GM23338 (cell line): Measurements from ENCODE around the gene PTP4A2. TPM values are rescaled to one million over a fixed set of nuclear protein-coding genes. Genes with fewer than 3 reads are reported as not detected.

ENCODE experiments used
- ATAC-seq: fragments of 200-7000 bp; cut with Tn5 transposase; 3 replicates; pipeline ENCODE4 v1.9.1; 2020
- DNase-seq: peaks from one replicate; pipeline ENCODE4 v3.0.0-alpha.2; 2015; ENCODE audit warnings: low spot score
- H2AFZ ChIP-seq: fragments of 200-600 bp; sonication (generic); 2 replicates; pipeline ENCODE4 v1.8.0; 2016; ENCODE audit warnings: antibody characterized with exemption, mild to moderate bottlenecking, moderate library complexity
- H3F3A ChIP-seq: fragments of 200-600 bp; sonication (generic); replicated peaks from 2 replicates; pipeline ENCODE4 v1.8.0; 2017; ENCODE audit warnings: antibody characterized with exemption, mixed run types, low read depth
- H3K27ac ChIP-seq: fragments of 200-600 bp; sonication (generic); 2 replicates; pipeline ENCODE4 v1.6.1; 2016; ENCODE audit warnings: low read depth
- H3K27me3 ChIP-seq: fragments of 200-600 bp; sonication (generic); 2 replicates; pipeline ENCODE4 v1.8.0; 2016; ENCODE audit warnings: mild to moderate bottlenecking, mixed run types, moderate library complexity; ENCODE audit not compliant: insufficient read depth
- H3K36me3 ChIP-seq: fragments of 200-600 bp; sonication (generic); 2 replicates; pipeline ENCODE4 v1.8.0; 2016; ENCODE audit warnings: mild to moderate bottlenecking; ENCODE audit not compliant: insufficient read depth
- H3K4me1 ChIP-seq: fragments of 200-600 bp; sonication (generic); 2 replicates; pipeline ENCODE4 v1.8.0; 2016; ENCODE audit warnings: mild to moderate bottlenecking, moderate library complexity; ENCODE audit not compliant: insufficient read depth
- H3K4me2 ChIP-seq: fragments of 200-600 bp; sonication (generic); 2 replicates; pipeline ENCODE4 v1.7.1; 2017; ENCODE audit warnings: mixed run types
- H3K4me3 ChIP-seq: fragments of 200-600 bp; sonication (generic); 2 replicates; pipeline ENCODE4 v1.6.1; 2016; ENCODE audit warnings: mixed run types
- H3K79me2 ChIP-seq: fragments of 200-600 bp; sonication (generic); replicated peaks from 2 replicates; pipeline ENCODE4 v1.8.0; 2017; ENCODE audit warnings: mild to moderate bottlenecking; ENCODE audit not compliant: insufficient read depth
- H3K9me2 ChIP-seq: fragments of 200-600 bp; sonication (generic); 2 replicates; pipeline ENCODE4 v1.8.0; 2017; ENCODE audit not compliant: insufficient read depth
- H4K20me1 ChIP-seq: fragments of 200-600 bp; sonication (generic); replicated peaks from 2 replicates; pipeline ENCODE4 v1.8.0; 2017; ENCODE audit warnings: mild to moderate bottlenecking; ENCODE audit not compliant: insufficient read depth
- H3K27ac Mint-ChIP-seq: 2 replicates; pipeline ENCODE4 v1.8.0; 2020; ENCODE audit warnings: inconsistent platforms, mild to moderate bottlenecking, moderate library complexity, mixed read lengths
- H3K27me3 Mint-ChIP-seq: 3 replicates; pipeline ENCODE4 v1.8.0; 2022; ENCODE audit warnings: low read depth, mild to moderate bottlenecking, moderate library complexity, mixed read lengths, inconsistent platforms; ENCODE audit not compliant: insufficient read depth, poor library complexity
- H3K36me3 Mint-ChIP-seq: 3 replicates; pipeline ENCODE4 v1.8.0; 2021; ENCODE audit warnings: low read depth, mild to moderate bottlenecking, inconsistent platforms, moderate library complexity, mixed read lengths
- H3K4me1 Mint-ChIP-seq: 3 replicates; pipeline ENCODE4 v1.8.0; 2020; ENCODE audit warnings: mild to moderate bottlenecking, inconsistent platforms, mixed read lengths
- H3K4me3 Mint-ChIP-seq: 3 replicates; pipeline ENCODE4 v1.8.0; 2021; ENCODE audit warnings: moderate library complexity, mild to moderate bottlenecking, inconsistent platforms, mixed read lengths
- H3K9me3 Mint-ChIP-seq: 3 replicates; pipeline ENCODE4 v1.8.0; 2020; ENCODE audit warnings: moderate library complexity, mild to moderate bottlenecking, inconsistent platforms, mixed read lengths
- CREB1 ChIP-seq: fragments of 250-450 bp; sonication (Bioruptor Pico); IDR thresholded peaks from 2 replicates; pipeline ENCODE4 v1.5.0; 2020; ENCODE audit warnings: low read depth, mild to moderate bottlenecking, moderate library complexity
- ETS1 ChIP-seq: IDR thresholded peaks from 2 replicates; pipeline ENCODE4 v1.6.1; 2016; ENCODE audit warnings: antibody characterized with exemption
- EZH2 ChIP-seq: fragments of 200-600 bp; sonication (generic); IDR thresholded peaks from one replicate; pipeline ENCODE4 v1.8.0; 2017; ENCODE audit warnings: antibody characterized with exemption, mild to moderate bottlenecking, low read depth; ENCODE audit not compliant: unreplicated experiment
- EZH2phosphoT487 ChIP-seq: fragments of 200-600 bp; sonication (generic); IDR thresholded peaks from one replicate; pipeline ENCODE4 v1.8.1; 2018; ENCODE audit warnings: antibody characterized with exemption; ENCODE audit not compliant: unreplicated experiment
- JUNB ChIP-seq: IDR thresholded peaks from one replicate; pipeline ENCODE4 v1.6.1; 2016; ENCODE audit warnings: antibody characterized with exemption; ENCODE audit not compliant: unreplicated experiment
- NANOG ChIP-seq: IDR thresholded peaks from 2 replicates; pipeline ENCODE4 v1.6.1; 2016; ENCODE audit warnings: antibody characterized with exemption, borderline replicate concordance
- POLR2AphosphoS5 ChIP-seq: IDR thresholded peaks from 2 replicates; pipeline ENCODE4 v1.6.1; 2016; ENCODE audit warnings: antibody characterized with exemption, low read depth
- STAT1 ChIP-seq: IDR thresholded peaks from one replicate; pipeline ENCODE4 v1.6.1; 2016; ENCODE audit warnings: antibody characterized with exemption; ENCODE audit not compliant: unreplicated experiment
- ZNF114 ChIP-seq: fragments of 250-450 bp; sonication (Bioruptor Pico); IDR thresholded peaks from 2 replicates; pipeline ENCODE4 v1.5.0; 2020; ENCODE audit warnings: mild to moderate bottlenecking, moderate library complexity
- polyA plus RNA-seq: library from polyadenylated mRNA; unstranded; fragments of >200 nt; fragmentation: Nextera tagmentation; extraction: Ambion mirVana; gene quantifications from 2 replicates; pipeline ENCODE4 v1.2.1, GENCODE V29; 2016
- total RNA-seq: library from RNA; depleted of rRNA; stranded (reverse); fragments of >200 nt; shearing (Covaris generic); gene quantifications from 2 replicates; pipeline ENCODE4 v1.2.3, GENCODE V29; 2014
- TF ChIP-seq, protein P1 (sequence below), 2 experiments: fragments of 200-600 bp in 1 of 2; sonication (generic) in 1 of 2; conservative IDR thresholded peaks; 2 replicates each; pipeline versions ENCODE4 v1.5.1 to v1.6.1; 2016 to 2017; ENCODE audit warnings: antibody characterized with exemption in 2 of 2, low read depth in 2 of 2, mild to moderate bottlenecking in 2 of 2, moderate library complexity in 1 of 2

PTP4A2 gene
- total and polyA plus RNA-seq, 2 experiments from 2014 or later = 153 to 260 TPM

DNA sequence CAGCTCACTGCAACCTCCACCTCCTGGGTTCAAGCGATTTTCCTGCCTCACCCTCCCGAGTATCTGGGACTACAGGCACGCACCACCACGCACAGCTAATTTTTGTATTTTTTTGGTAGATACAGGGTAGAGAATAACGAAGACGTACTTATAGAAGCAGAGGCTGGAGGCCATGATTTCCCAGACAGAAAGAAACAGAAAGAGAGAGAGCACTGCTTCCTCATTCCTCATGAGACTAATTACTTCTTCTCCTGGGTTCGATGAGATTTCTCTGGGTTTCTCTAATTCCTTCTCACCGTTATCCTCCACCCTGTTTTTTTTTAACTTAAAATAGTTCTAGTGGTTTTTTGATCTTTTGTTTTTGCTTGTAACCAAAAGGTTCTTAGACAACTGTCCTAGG is 23.4 kb upstream of the PTP4A2 start:
- Mint-ChIP-seq H3K36me3 (no peaks in the 10 kb centered on the region), H3K27me3 (peaks cover 2% of the 10 kb centered on the region), H3K4me3 (no peak overlapping the region), H3K27ac (no peak overlapping the region), H3K9me3 (no peaks in the 10 kb centered on the region), H3K4me1 (peaks cover 5% of the 10 kb centered on the region)
- H2AFZ ChIP-seq = no peak overlapping the region; the same call in 1 of the 2 replicates
- H3K9me2 ChIP-seq = no peaks in the 10 kb centered on the region
- no peaks in the 10 kb centered on the region for H3K27me3 ChIP-seq
- no peak overlapping the region for H3K4me3 ChIP-seq
- no peaks in the 10 kb centered on the region for H3K36me3 ChIP-seq
- H4K20me1 ChIP-seq = no peaks in the 10 kb centered on the region
- ATAC-seq (no peak), DNase-seq (no peak)
- no peaks in the 10 kb centered on the region for H3K79me2 ChIP-seq
- no peak overlapping the region for H3K27ac ChIP-seq
- no peaks in the 10 kb centered on the region for H3K4me1 ChIP-seq
- H3K4me2 ChIP-seq = no peak overlapping the region
- H3F3A ChIP-seq = no peaks in the 10 kb centered on the region
- TF ChIP-seq, protein P1, sequence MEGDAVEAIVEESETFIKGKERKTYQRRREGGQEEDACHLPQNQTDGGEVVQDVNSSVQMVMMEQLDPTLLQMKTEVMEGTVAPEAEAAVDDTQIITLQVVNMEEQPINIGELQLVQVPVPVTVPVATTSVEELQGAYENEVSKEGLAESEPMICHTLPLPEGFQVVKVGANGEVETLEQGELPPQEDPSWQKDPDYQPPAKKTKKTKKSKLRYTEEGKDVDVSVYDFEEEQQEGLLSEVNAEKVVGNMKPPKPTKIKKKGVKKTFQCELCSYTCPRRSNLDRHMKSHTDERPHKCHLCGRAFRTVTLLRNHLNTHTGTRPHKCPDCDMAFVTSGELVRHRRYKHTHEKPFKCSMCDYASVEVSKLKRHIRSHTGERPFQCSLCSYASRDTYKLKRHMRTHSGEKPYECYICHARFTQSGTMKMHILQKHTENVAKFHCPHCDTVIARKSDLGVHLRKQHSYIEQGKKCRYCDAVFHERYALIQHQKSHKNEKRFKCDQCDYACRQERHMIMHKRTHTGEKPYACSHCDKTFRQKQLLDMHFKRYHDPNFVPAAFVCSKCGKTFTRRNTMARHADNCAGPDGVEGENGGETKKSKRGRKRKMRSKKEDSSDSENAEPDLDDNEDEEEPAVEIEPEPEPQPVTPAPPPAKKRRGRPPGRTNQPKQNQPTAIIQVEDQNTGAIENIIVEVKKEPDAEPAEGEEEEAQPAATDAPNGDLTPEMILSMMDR (conservative IDR thresholded peaks at IDR 0.05; ENCODE audit: low read depth in 2 of 2) = no peak
- TF ChIP-seq STAT1 = no peak
- no peak for TF ChIP-seq EZH2
- no peak for TF ChIP-seq ETS1
- no peak for TF ChIP-seq EZH2phosphoT487

DNA sequence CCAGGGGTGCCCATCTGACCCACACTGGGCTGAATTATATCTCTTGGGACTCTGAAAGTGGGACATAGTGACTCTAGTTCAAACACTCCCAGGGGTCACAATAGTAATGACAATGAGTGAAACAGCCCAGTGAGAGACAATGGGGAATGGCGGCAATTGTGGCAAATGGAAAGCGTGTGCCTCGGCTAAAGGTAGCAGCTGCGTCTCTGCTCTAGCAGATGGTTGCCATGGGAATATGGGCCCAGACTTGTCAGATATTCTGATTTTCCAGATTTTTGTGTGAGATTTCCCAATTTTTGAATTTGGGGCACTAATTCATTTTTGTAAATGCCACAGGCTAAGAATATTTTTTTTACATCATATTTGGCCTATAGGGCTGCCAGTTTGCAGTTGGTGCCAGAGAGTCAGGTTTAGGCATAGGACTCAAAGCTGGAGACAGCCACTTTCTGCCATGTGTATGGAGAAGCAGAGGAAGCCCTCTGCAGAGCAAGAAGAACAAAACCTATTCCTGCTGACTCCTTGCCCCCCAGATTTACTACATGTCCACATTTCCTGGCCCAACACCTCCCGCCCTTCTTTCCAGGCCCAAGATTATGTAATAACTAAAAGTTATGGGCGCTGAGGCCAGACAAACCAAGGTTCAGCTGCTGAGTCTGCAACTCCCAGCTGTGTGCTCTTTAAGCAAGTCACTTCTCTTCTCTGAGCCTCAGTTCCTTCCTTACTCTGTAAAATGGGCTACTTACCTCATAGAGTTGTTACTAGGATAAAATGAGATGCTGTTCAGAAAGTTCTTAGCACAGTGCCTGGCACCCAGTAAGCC is 21.6 kb upstream of the PTP4A2 start:
- no peaks in the 10 kb centered on the region for H3F3A ChIP-seq
- H4K20me1 ChIP-seq = no peaks in the 10 kb centered on the region
- no peak overlapping the region for H3K27ac ChIP-seq
- Mint-ChIP-seq H3K4me3 (no peak overlapping the region), H3K27ac (no peak overlapping the region), H3K36me3 (no peaks in the 10 kb centered on the region), H3K9me3 (no peaks in the 10 kb centered on the region), H3K4me1 (peaks cover 19% of the 10 kb centered on the region), H3K27me3 (no peaks in the 10 kb centered on the region)
- H2AFZ ChIP-seq = no peak overlapping the region; the same call in 1 of the 2 replicates
- H3K4me1 ChIP-seq = peaks cover 9% of the 10 kb centered on the region
- no peaks in the 10 kb centered on the region for H3K36me3 ChIP-seq
- no peaks in the 10 kb centered on the region for H3K27me3 ChIP-seq
- no peaks in the 10 kb centered on the region for H3K79me2 ChIP-seq
- DNase-seq (no peak), ATAC-seq (no peak)
- no peak overlapping the region for H3K4me2 ChIP-seq
- H3K9me2 ChIP-seq = no peaks in the 10 kb centered on the region
- H3K4me3 ChIP-seq = no peak overlapping the region
- no peak for TF ChIP-seq EZH2
- TF ChIP-seq, protein P1 (conservative IDR thresholded peaks at IDR 0.05; ENCODE audit: low read depth in 2 of 2) = no peak
- TF ChIP-seq CREB1 = no peak
- no peak for TF ChIP-seq ZNF114 (CRISPR knock-in tag)
- TF ChIP-seq POLR2AphosphoS5 = no peak
- no peak for TF ChIP-seq NANOG
- no peak for TF ChIP-seq JUNB
- TF ChIP-seq STAT1 = no peak
